Stimulated activated naive CD8-positive, alpha-beta T cell treated with anti-CD3 and anti-CD28 coated beads, Interleukin-15, Interleukin-2, amounts not matched to agents 100 ng/mL and 50 ng/mL, for 24 hours (primary cell): ENCODE data around the gene PLXNC1.
A peak's percentile ranks its signal among the peaks of the same experiment; 100 is the strongest.

Experiments
- H3K27ac Mint-ChIP-seq: one replicate; pipeline ENCODE4 v1.8.0; 2021; ENCODE audit warnings: mild to moderate bottlenecking, mixed read lengths
- H3K27me3 Mint-ChIP-seq: one replicate; pipeline ENCODE4 v1.8.0; 2021; ENCODE audit warnings: mixed read lengths
- H3K36me3 Mint-ChIP-seq: one replicate; pipeline ENCODE4 v1.8.0; 2021; ENCODE audit warnings: low read depth, mixed read lengths
- H3K4me1 Mint-ChIP-seq: one replicate; pipeline ENCODE4 v1.8.0; 2021; ENCODE audit warnings: low read depth, mixed read lengths
- H3K4me3 Mint-ChIP-seq: one replicate; pipeline ENCODE4 v1.8.0; 2021; ENCODE audit warnings: mild to moderate bottlenecking, mixed read lengths
- H3K9me3 Mint-ChIP-seq: one replicate; pipeline ENCODE4 v1.8.0; 2021; ENCODE audit warnings: mixed read lengths

The PLXNC1 gene

GRCh38 chr12:94258593-94258992 is 110.2 kb downstream of the PLXNC1 start:
- no peak overlapping the region for H3K27ac Mint-ChIP-seq
- no peaks in the 10 kb centered on the region for H3K9me3 Mint-ChIP-seq
- H3K36me3 Mint-ChIP-seq = peaks cover 26% of the 10 kb centered on the region
- no peaks in the 10 kb centered on the region for H3K27me3 Mint-ChIP-seq
- H3K4me1 Mint-ChIP-seq = peaks cover 26% of the 10 kb centered on the region
- H3K4me3 Mint-ChIP-seq = no peak overlapping the region

GRCh38 chr12:94260017-94260416 is 111.6 kb downstream of the PLXNC1 start:
- Mint-ChIP-seq H3K4me1 (peaks cover 37% of the 10 kb centered on the region), H3K27ac (no peak overlapping the region), H3K4me3 (no peak overlapping the region), H3K9me3 (no peaks in the 10 kb centered on the region), H3K36me3 (peaks cover 29% of the 10 kb centered on the region), H3K27me3 (no peaks in the 10 kb centered on the region)

GRCh38 chr12:94260717-94261116 is 112.3 kb downstream of the PLXNC1 start:
- no peaks in the 10 kb centered on the region for H3K27me3 Mint-ChIP-seq
- H3K27ac Mint-ChIP-seq = no peak overlapping the region
- H3K4me1 Mint-ChIP-seq = peaks cover 41% of the 10 kb centered on the region
- H3K9me3 Mint-ChIP-seq = no peaks in the 10 kb centered on the region
- H3K36me3 Mint-ChIP-seq = peaks cover 30% of the 10 kb centered on the region
- H3K4me3 Mint-ChIP-seq = no peak overlapping the region

GRCh38 chr12:94261119-94261518 is 112.7 kb downstream of the PLXNC1 start:
- Mint-ChIP-seq H3K9me3 (no peaks in the 10 kb centered on the region), H3K27me3 (no peaks in the 10 kb centered on the region), H3K4me1 (peaks cover 45% of the 10 kb centered on the region), H3K27ac (no peak overlapping the region), H3K36me3 (peaks cover 30% of the 10 kb centered on the region), H3K4me3 (no peak overlapping the region)

- no peaks in the 10 kb centered on the region for H3K9me3 Mint-ChIP-seq
Observed at GRCh38 chr12:94261786-94262185, 113.4 kb downstream of the PLXNC1 start.

GRCh38 chr12:94262228-94263010 is 114.0 kb downstream of the PLXNC1 start:
- Mint-ChIP-seq H3K4me1 (peaks cover 55% of the 10 kb centered on the region), H3K27me3 (no peaks in the 10 kb centered on the region), H3K9me3 (no peaks in the 10 kb centered on the region), H3K36me3 (peaks cover 32% of the 10 kb centered on the region), H3K4me3 (peak overlapping the region; percentile 89), H3K27ac (peak overlapping the region; percentile 99)

More at GRCh38 chr12:94261786-94262185, 113.4 kb downstream of the PLXNC1 start:
- Mint-ChIP-seq H3K36me3 (peaks cover 29% of the 10 kb centered on the region), H3K4me3 (peak overlapping the region; percentile 89), H3K27me3 (no peaks in the 10 kb centered on the region), H3K4me1 (peaks cover 49% of the 10 kb centered on the region), H3K27ac (peak overlapping the region; percentile 99)

GRCh38 chr12:94263011-94263811 is 114.8 kb downstream of the PLXNC1 start:
- Mint-ChIP-seq H3K9me3 (no peaks in the 10 kb centered on the region), H3K4me1 (peaks cover 63% of the 10 kb centered on the region), H3K36me3 (peaks cover 33% of the 10 kb centered on the region), H3K4me3 (peak overlapping the region; percentile 89), H3K27me3 (no peaks in the 10 kb centered on the region), H3K27ac (peak overlapping the region; percentile 99)

- Mint-ChIP-seq H3K27ac (peak overlapping the region; percentile 99), H3K9me3 (no peaks in the 10 kb centered on the region), H3K36me3 (peaks cover 35% of the 10 kb centered on the region), H3K4me1 (peaks cover 71% of the 10 kb centered on the region), H3K4me3 (peak overlapping the region; percentile 89), H3K27me3 (no peaks in the 10 kb centered on the region)
Observed at GRCh38 chr12:94263905-94264561, 115.7 kb downstream of the PLXNC1 start.

GRCh38 chr12:94264736-94265485 is 116.5 kb downstream of the PLXNC1 start:
- Mint-ChIP-seq H3K27ac (no peak overlapping the region), H3K9me3 (no peaks in the 10 kb centered on the region), H3K36me3 (peaks cover 35% of the 10 kb centered on the region), H3K4me3 (peak overlapping the region; percentile 24), H3K4me1 (peaks cover 80% of the 10 kb centered on the region), H3K27me3 (no peaks in the 10 kb centered on the region)

GRCh38 chr12:94265539-94265938 is 117.2 kb downstream of the PLXNC1 start:
- Mint-ChIP-seq H3K27ac (no peak overlapping the region), H3K27me3 (no peaks in the 10 kb centered on the region), H3K4me1 (peaks cover 86% of the 10 kb centered on the region)

GRCh38 chr12:94265966-94266745 is 117.8 kb downstream of the PLXNC1 start:
- Mint-ChIP-seq H3K9me3 (no peaks in the 10 kb centered on the region), H3K4me1 (peaks cover 91% of the 10 kb centered on the region), H3K27ac (no peak overlapping the region), H3K36me3 (peaks cover 27% of the 10 kb centered on the region), H3K4me3 (no peak overlapping the region), H3K27me3 (no peaks in the 10 kb centered on the region)

More at GRCh38 chr12:94265539-94265938, 117.2 kb downstream of the PLXNC1 start:
- H3K36me3 Mint-ChIP-seq = peaks cover 34% of the 10 kb centered on the region
- H3K9me3 Mint-ChIP-seq = no peaks in the 10 kb centered on the region
- H3K4me3 Mint-ChIP-seq = no peak overlapping the region

GRCh38 chr12:94266796-94267536 is 118.6 kb downstream of the PLXNC1 start:
- no peak overlapping the region for H3K4me3 Mint-ChIP-seq
- no peaks in the 10 kb centered on the region for H3K9me3 Mint-ChIP-seq
- H3K36me3 Mint-ChIP-seq = peaks cover 30% of the 10 kb centered on the region
- peak overlapping the region; percentile 43 for H3K27ac Mint-ChIP-seq
- no peaks in the 10 kb centered on the region for H3K27me3 Mint-ChIP-seq
- peaks cover 91% of the 10 kb centered on the region for H3K4me1 Mint-ChIP-seq

GRCh38 chr12:94267537-94267872 is 119.1 kb downstream of the PLXNC1 start:
- Mint-ChIP-seq H3K27ac (no peak overlapping the region), H3K4me3 (peak overlapping the region; percentile 25), H3K9me3 (no peaks in the 10 kb centered on the region), H3K27me3 (no peaks in the 10 kb centered on the region), H3K4me1 (peaks cover 89% of the 10 kb centered on the region), H3K36me3 (peaks cover 35% of the 10 kb centered on the region)
